Endothelial cell of umbilical vein (primary cell): Measurements from ENCODE around the gene C4orf33. TPM values are rescaled to one million over a fixed set of nuclear protein-coding genes. Genes with fewer than 3 reads are reported as not detected.

Source experiments
- BruUV-seq: library from RNA; stranded (reverse); fragments of 400-500 nt; replicated peaks from 2 replicates; lab custom pipeline; 2021; lab: Mats Ljungman, UMichigan
- CTCF ChIA-PET: fragments of 300-600, 350-600 bp; sonication (Branson Sonifier 250); formaldehyde crosslinking; loops from one replicate; lab custom pipeline; 2021; ENCODE audit warnings: antibody characterized with exemption, inconsistent platforms; lab: Charles Lee
- POLR2A ChIA-PET: fragments of 300-600, 350-600 bp; sonication (Branson Sonifier 250); formaldehyde crosslinking; loops from one replicate; lab custom pipeline; 2021; ENCODE audit warnings: antibody characterized with exemption, inconsistent platforms; lab: Charles Lee
- DNase-seq: peaks from one replicate; pipeline ENCODE4 v3.0.0-alpha.2; 2011; ENCODE audit warnings: low read depth, low spot score
- FAIRE-seq: peaks from 2 replicates; lab custom pipeline; 2011; peaks lifted over from hg19 to GRCh38; lab: Jason Lieb, UNC
- H2AFZ ChIP-seq: 2 replicates; pipeline ENCODE4 v1.6.0; 2012; ENCODE audit warnings: low read depth, low read length, control low read depth, inconsistent platforms
- H3K27ac ChIP-seq: 2 replicates; pipeline ENCODE4 v1.5.1; 2011; ENCODE audit warnings: low read depth, mild to moderate bottlenecking, control low read depth, low read length, moderate library complexity; ENCODE audit not compliant: insufficient read depth
- H3K27me3 ChIP-seq, 2 experiments: 2 replicates each; pipeline versions ENCODE4 v1.6.0 to v1.6.1; 2011; ENCODE audit warnings: low read length in 2 of 2, mixed read lengths in 1 of 2; ENCODE audit not compliant: control insufficient read depth in 2 of 2, insufficient read depth in 2 of 2
- H3K36me3 ChIP-seq, 2 experiments: 2 replicates in 1 of 2; 3 replicates in 1 of 2; pipeline ENCODE4 v1.5.1; 2011; ENCODE audit warnings: low read length in 2 of 2, mild to moderate bottlenecking in 1 of 2, moderate library complexity in 1 of 2; ENCODE audit not compliant: control insufficient read depth in 2 of 2, insufficient read depth in 2 of 2; ENCODE audit errors: extremely low read depth in 1 of 2
- H3K4me1 ChIP-seq: 3 replicates; pipeline ENCODE4 v1.5.1; 2011; ENCODE audit warnings: mild to moderate bottlenecking, low read length; ENCODE audit not compliant: control insufficient read depth, insufficient read depth; ENCODE audit errors: extremely low read depth
- H3K4me2 ChIP-seq: 2 replicates; pipeline ENCODE4 v1.6.1; 2011; ENCODE audit warnings: low read length, control low read depth, mixed read lengths; ENCODE audit not compliant: insufficient read depth
- H3K4me3 ChIP-seq, 3 experiments: fragments of 200-600 bp in 1 of 3; sonication (generic), shearing (Covaris generic) in 1 of 3; replicated peaks in 1 of 3; 2 replicates each; pipeline ENCODE4 v1.5.1; 2011 to 2016; ENCODE audit warnings: control low read depth in 3 of 3, low read length in 3 of 3, mild to moderate bottlenecking in 2 of 3, inconsistent platforms in 1 of 3, low read depth in 1 of 3, moderate library complexity in 1 of 3; ENCODE audit not compliant: insufficient read depth in 1 of 3
- H3K79me2 ChIP-seq: 2 replicates; pipeline ENCODE4 v1.6.0; 2012; ENCODE audit warnings: low read length, inconsistent platforms; ENCODE audit not compliant: control insufficient read depth, insufficient read depth
- H3K9ac ChIP-seq: replicated peaks from 2 replicates; pipeline ENCODE3; 2011; ENCODE audit warnings: low read length, control low read depth; ENCODE audit not compliant: insufficient read depth; ENCODE audit errors: extremely low read depth
- H3K9me1 ChIP-seq: replicated peaks from 3 replicates; pipeline ENCODE4 v1.6.0; 2011; ENCODE audit warnings: mild to moderate bottlenecking, low read length; ENCODE audit not compliant: control insufficient read depth, insufficient read depth; ENCODE audit errors: extremely low read depth
- H3K9me3 ChIP-seq: replicated peaks from 2 replicates; pipeline ENCODE4 v1.5.1; 2012; ENCODE audit warnings: low read length, inconsistent platforms; ENCODE audit not compliant: control insufficient read depth, insufficient read depth
- H4K20me1 ChIP-seq: replicated peaks from 2 replicates; pipeline ENCODE3; 2011; ENCODE audit warnings: mild to moderate bottlenecking, low read length; ENCODE audit not compliant: control insufficient read depth, insufficient read depth; ENCODE audit errors: extremely low read depth
- EZH2 ChIP-seq: IDR thresholded peaks from 2 replicates; pipeline ENCODE4 v1.6.1; 2012; ENCODE audit warnings: borderline replicate concordance, low read depth, mild to moderate bottlenecking, moderate library complexity, low read length, inconsistent platforms; ENCODE audit not compliant: severe bottlenecking
- FOS ChIP-seq: IDR thresholded peaks from 2 replicates; pipeline ENCODE4 v1.6.1; 2011; ENCODE audit warnings: mild to moderate bottlenecking, low read length, moderate library complexity, borderline replicate concordance; ENCODE audit not compliant: insufficient read depth
- GATA2 ChIP-seq: IDR thresholded peaks from 2 replicates; pipeline ENCODE4 v1.7.0; 2011; ENCODE audit warnings: low read depth, mild to moderate bottlenecking, moderate library complexity, mixed read lengths, low read length; ENCODE audit not compliant: insufficient read length, insufficient read depth
- JUN ChIP-seq: IDR thresholded peaks from 2 replicates; pipeline ENCODE4 v1.6.1; 2011; ENCODE audit warnings: borderline replicate concordance, low read depth; ENCODE audit not compliant: insufficient read length, insufficient read depth
- MYC ChIP-seq: IDR thresholded peaks from one replicate; pipeline ENCODE4 v1.6.1; 2011; ENCODE audit warnings: mild to moderate bottlenecking, low read depth, low read length
- POLR2A ChIP-seq: IDR thresholded peaks from 2 replicates; pipeline ENCODE4 v1.6.1; 2012; ENCODE audit warnings: low read depth, mild to moderate bottlenecking, control low read depth, low read length
- POLR2AphosphoS5 ChIP-seq: IDR thresholded peaks from 2 replicates; pipeline ENCODE4 v1.6.1; 2012; ENCODE audit warnings: low read depth, mild to moderate bottlenecking, control low read depth, low read length, moderate library complexity; ENCODE audit not compliant: insufficient read depth
- dilution Hi-C: fragments of 300-500 bp; cut with MboI; formaldehyde crosslinking; loops from one replicate; pipeline ENCODE4 v1.15.0; 2019; ENCODE audit warnings: low sequenced_read_pairs; ENCODE audit not compliant: extremely low pct_ligation_motif_present
- intact Hi-C: fragments of 100-400 bp; cut with micrococcal nuclease; formaldehyde crosslinking; loops from one replicate; pipeline ENCODE4 v1.10.0; 2022
- polyA plus RNA-seq, 4 experiments: library from polyadenylated mRNA; depleted of rRNA in 3 of 4; stranded (reverse) in 3 of 4; unstranded in 1 of 4; fragments of >200 nt; gene quantifications; 2 replicates each; pipeline versions ENCODE4 v1.2.1 to v1.2.3, GENCODE V29; 2011 to 2012; ENCODE audit warnings: missing spikeins in 1 of 4
- total RNA-seq: library from RNA; stranded (reverse); gene quantifications from 2 replicates; pipeline ENCODE4 v1.2.3, GENCODE V29; 2021
- TF ChIP-seq, protein P1 (sequence below), 2 donors: IDR thresholded peaks; 1 replicate in 1 of 2; 2 replicates in 1 of 2; pipeline ENCODE4 v1.5.1; 2011; ENCODE audit warnings: low read length in 2 of 2, mild to moderate bottlenecking in 2 of 2, moderate library complexity in 2 of 2, control low read depth in 1 of 2, inconsistent platforms in 1 of 2, low read depth in 1 of 2; ENCODE audit not compliant: insufficient read depth in 1 of 2; ENCODE audit errors: extremely low read depth in 1 of 2
- TF ChIP-seq, protein P2 (sequence below): IDR thresholded peaks from 2 replicates; pipeline ENCODE4 v1.6.1; 2011; ENCODE audit not compliant: insufficient read depth, insufficient read length

Gene C4orf33
- total and polyA plus RNA-seq, 2 donors (not counting 3 experiments of a cell fraction or from before 2014, with no cell fraction given) = 2.6 to 9.4 TPM

DNA sequence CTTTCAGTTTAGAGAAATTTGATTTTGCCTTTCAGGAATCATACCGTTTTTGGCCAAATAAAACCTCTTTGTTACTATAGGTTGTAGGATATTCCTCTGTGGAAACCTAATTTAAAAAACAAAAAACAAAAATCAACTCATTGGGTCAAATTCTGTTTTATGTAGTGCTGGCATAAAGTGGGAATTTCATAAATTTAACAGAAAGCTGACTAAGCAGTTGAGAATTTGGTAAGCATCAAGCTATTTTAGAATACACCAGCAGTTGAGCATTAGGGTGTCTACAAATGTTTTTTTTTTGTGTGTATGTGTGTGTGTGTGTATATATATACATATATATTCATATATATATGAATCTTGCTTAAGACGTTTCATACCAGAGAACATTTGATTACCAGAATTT, 47.4 kb downstream of the C4orf33 start:
- TF ChIP-seq EZH2 (no peak), GATA2 (no peak), JUN (no peak), MYC (no peak), POLR2AphosphoS5 (no peak), FOS (no peak), POLR2A (no peak)
- TF ChIP-seq, protein P1, sequence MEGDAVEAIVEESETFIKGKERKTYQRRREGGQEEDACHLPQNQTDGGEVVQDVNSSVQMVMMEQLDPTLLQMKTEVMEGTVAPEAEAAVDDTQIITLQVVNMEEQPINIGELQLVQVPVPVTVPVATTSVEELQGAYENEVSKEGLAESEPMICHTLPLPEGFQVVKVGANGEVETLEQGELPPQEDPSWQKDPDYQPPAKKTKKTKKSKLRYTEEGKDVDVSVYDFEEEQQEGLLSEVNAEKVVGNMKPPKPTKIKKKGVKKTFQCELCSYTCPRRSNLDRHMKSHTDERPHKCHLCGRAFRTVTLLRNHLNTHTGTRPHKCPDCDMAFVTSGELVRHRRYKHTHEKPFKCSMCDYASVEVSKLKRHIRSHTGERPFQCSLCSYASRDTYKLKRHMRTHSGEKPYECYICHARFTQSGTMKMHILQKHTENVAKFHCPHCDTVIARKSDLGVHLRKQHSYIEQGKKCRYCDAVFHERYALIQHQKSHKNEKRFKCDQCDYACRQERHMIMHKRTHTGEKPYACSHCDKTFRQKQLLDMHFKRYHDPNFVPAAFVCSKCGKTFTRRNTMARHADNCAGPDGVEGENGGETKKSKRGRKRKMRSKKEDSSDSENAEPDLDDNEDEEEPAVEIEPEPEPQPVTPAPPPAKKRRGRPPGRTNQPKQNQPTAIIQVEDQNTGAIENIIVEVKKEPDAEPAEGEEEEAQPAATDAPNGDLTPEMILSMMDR (IDR thresholded peaks at IDR 0.05; ENCODE audit: extremely low read depth in 1 of 2, insufficient read depth in 1 of 2, low read depth in 1 of 2, low read length in 2 of 2) = no peak
- TF ChIP-seq, protein P2, sequence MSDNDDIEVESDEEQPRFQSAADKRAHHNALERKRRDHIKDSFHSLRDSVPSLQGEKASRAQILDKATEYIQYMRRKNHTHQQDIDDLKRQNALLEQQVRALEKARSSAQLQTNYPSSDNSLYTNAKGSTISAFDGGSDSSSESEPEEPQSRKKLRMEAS = no peak
- ChIA-PET POLR2A (no interaction called here), CTCF (no interaction called here)
- Histone ChIP-seq H3K79me2 (no peaks in the 10 kb centered on the region), H3K4me1 (no peaks in the 10 kb centered on the region), H3K9me1 (no peaks in the 10 kb centered on the region), H2AFZ (no peak overlapping the region), H3K27ac (no peak overlapping the region), H4K20me1 (no peaks in the 10 kb centered on the region), H3K4me3 (no peak overlapping the region), H3K9me3 (no peaks in the 10 kb centered on the region), H3K9ac (no peak overlapping the region), H3K4me2 (no peak overlapping the region), H3K27me3 (peaks cover 0 to 2% of the 10 kb centered on the region in 2 experiments), H3K36me3 (no peaks in the 10 kb centered on the region)
- BruUV-seq = no TSS peak
- FAIRE-seq (no peak), DNase-seq (no peak)
- dilution Hi-C loops (no loop called here), intact Hi-C loops (no loop called here)
